Measurements from ENCODE around the gene SH3TC1. TPM values are rescaled to one million over a fixed set of nuclear protein-coding genes. Genes with fewer than 3 reads are reported as not detected.
A peak's percentile ranks its signal among the peaks of the same experiment; 100 is the strongest.

SH3TC1 gene
- total and polyA plus RNA-seq, 2 of the 13 experiments (the other 11 are each of a cell fraction or from before 2014, with no cell fraction given): 14.9 to 21.8 TPM

- TF ChIP-seq ZBTB40 (IDR thresholded peaks at IDR 0.05) (no peak), ZBTB40 (CRISPR knock-in tag; IDR thresholded peaks at IDR 0.05) (peak; percentile 70; the same call in 1 of the 2 replicates), TBP (CRISPR knock-in tag; IDR thresholded peaks at IDR 0.05) (no peak), HMGXB3 (CRISPR knock-in tag; IDR thresholded peaks at IDR 0.05; ENCODE audit: borderline replicate concordance) (no peak)
Observed at GRCh38 chr4:8222609-8223388, 23.7 kb downstream of the SH3TC1 start (continued).

Measured in HepG2 (cell line).